ENCODE measurements around the gene AK9.

DNA sequence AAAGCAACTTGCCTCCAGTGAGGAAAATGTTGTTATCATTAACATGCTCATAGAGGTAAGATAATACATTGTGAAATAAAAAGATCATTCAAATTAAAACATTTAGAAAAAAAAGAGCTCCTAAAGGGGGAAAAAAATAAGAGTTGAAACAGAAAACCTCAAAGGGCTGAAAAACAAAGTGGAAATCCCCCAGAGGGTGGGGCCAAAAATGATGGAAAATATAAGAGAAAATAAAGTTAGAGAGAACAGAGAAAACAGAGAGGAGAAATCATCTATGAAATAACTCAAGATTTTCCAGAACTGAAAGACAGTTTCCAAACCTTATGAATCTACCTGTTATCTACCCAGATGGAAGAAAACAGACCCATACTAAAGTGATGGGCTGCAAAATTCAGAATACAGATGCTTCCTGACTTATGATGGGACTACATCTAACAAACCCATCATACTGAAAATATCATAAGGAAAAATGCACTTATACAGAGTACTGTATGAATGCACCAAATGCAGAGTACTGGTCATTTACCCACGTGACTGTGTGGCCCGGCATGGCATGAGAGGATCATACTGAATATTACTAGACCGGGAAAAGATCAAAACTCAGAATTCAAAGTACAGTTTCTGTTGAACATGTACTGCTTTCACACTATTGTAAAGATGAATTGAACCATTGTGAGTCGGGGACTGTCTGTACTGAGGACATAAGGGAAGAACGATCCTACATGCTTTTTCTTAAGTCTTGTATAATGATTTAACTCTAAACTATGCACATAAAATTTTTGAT is 212.0 kb downstream of the AK9 start:
- TF ChIP-seq FOXA1 (IDR thresholded peaks at IDR 0.05) (no peak), BHLHE40 (IDR thresholded peaks at IDR 0.05; ENCODE audit: borderline replicate concordance) (no peak), FOXK2 (IDR thresholded peaks at IDR 0.05) (no peak), SUZ12 (IDR thresholded peaks at IDR 0.05) (no peak), FOXM1 (IDR thresholded peaks at IDR 0.05; ENCODE audit: borderline replicate concordance) (no peak), HDGF (IDR thresholded peaks at IDR 0.05; ENCODE audit: borderline replicate concordance) (no peak), NFRKB (IDR thresholded peaks at IDR 0.05) (no peak), LEF1 (IDR thresholded peaks at IDR 0.05; ENCODE audit: borderline replicate concordance) (no peak), ARNT (IDR thresholded peaks at IDR 0.05) (no peak)
